HepG2 (cell line): ENCODE results near the gene ELFN1. TPM values are rescaled to one million over a fixed set of nuclear protein-coding genes. Genes with fewer than 3 reads are reported as not detected.

Experiments
- ATAC-seq: fragments of 200-7000 bp; cut with Tn5 transposase; 3 replicates; pipeline ENCODE4 v1.9.1; 2020; ENCODE audit warnings: mild to moderate bottlenecking, moderate library complexity
- BruUV-seq: library from RNA; stranded (reverse); fragments of 400-500 nt; replicated peaks from 2 replicates; lab custom pipeline; 2021; lab: Mats Ljungman, UMichigan
- CTCF ChIA-PET: fragments of 300-600 bp; formaldehyde crosslinking; extraction: SDS; loops from one replicate; lab custom pipeline; 2021; ENCODE audit warnings: low total read pairs, inconsistent platforms, low intra/inter-chr PET ratio; lab: Yijun Ruan, JAX
- POLR2A ChIA-PET: fragments of 350-600 bp; sonication (Branson Sonifier 250); formaldehyde crosslinking; loops from one replicate; lab custom pipeline; 2020; ENCODE audit warnings: antibody characterized with exemption, inconsistent platforms; lab: Yijun Ruan, JAX
- DNase-seq: peaks from one replicate; pipeline ENCODE4 v3.0.0-alpha.2; 2015; ENCODE audit warnings: low spot score
- FAIRE-seq: peaks from 3 replicates; lab custom pipeline; 2011; peaks lifted over from hg19 to GRCh38; lab: Jason Lieb, UNC
- H2AFZ ChIP-seq: one replicate; pipeline ENCODE4 v1.6.1; 2011; ENCODE audit warnings: low read length, inconsistent platforms
- H3K27ac ChIP-seq: fragments of 300-600 bp; 3 replicates; pipeline ENCODE4 v1.8.0; 2011; ENCODE audit warnings: mixed run types, mild to moderate bottlenecking, mixed read lengths, low read length, inconsistent platforms; ENCODE audit not compliant: insufficient read depth; ENCODE audit errors: extremely low read length
- H3K27me3 ChIP-seq, 2 experiments: fragments of 200-600 bp in 1 of 2; 2 replicates in 1 of 2; 3 replicates in 1 of 2; pipeline versions ENCODE4 v1.6.0 to v1.8.0; 2011; ENCODE audit warnings: low read length in 2 of 2, mild to moderate bottlenecking in 2 of 2, moderate library complexity in 2 of 2, inconsistent platforms in 1 of 2; ENCODE audit not compliant: insufficient read depth in 2 of 2, control insufficient read depth in 1 of 2
- H3K36me3 ChIP-seq, 2 experiments: fragments of 200-600 bp in 1 of 2; replicated peaks in 1 of 2; 2 replicates in 1 of 2; 3 replicates in 1 of 2; pipeline versions ENCODE4 v1.5.1 to v1.8.0; 2011; ENCODE audit warnings: low read length in 2 of 2, inconsistent platforms in 1 of 2; ENCODE audit not compliant: insufficient read depth in 2 of 2, control insufficient read depth in 1 of 2
- H3K4me1 ChIP-seq: 2 replicates; pipeline ENCODE4 v1.5.1; 2012; ENCODE audit warnings: low read length, inconsistent platforms; ENCODE audit not compliant: insufficient read depth
- H3K4me2 ChIP-seq: 2 replicates; pipeline ENCODE4 v1.6.0; 2011; ENCODE audit warnings: low read depth, low read length, inconsistent platforms
- H3K4me3 ChIP-seq, 3 experiments: fragments of 200-600 bp in 1 of 3; sonication (generic), shearing (Covaris generic) in 1 of 3; replicated peaks in 1 of 3; 2 replicates each; pipeline ENCODE4 v1.5.1; 2011 to 2016; ENCODE audit warnings: low read length in 3 of 3, inconsistent platforms in 2 of 3, low read depth in 2 of 3, mild to moderate bottlenecking in 2 of 3, control low read depth in 1 of 3, mixed read lengths in 1 of 3; ENCODE audit not compliant: insufficient read depth in 1 of 3
- H3K79me2 ChIP-seq: one replicate; pipeline ENCODE4 v1.6.1; 2011; ENCODE audit warnings: low read length, inconsistent platforms; ENCODE audit not compliant: insufficient read depth
- H3K9ac ChIP-seq: 2 replicates; pipeline ENCODE4 v1.6.0; 2011; ENCODE audit warnings: mild to moderate bottlenecking, low read depth, low read length, inconsistent platforms; ENCODE audit not compliant: insufficient read depth
- H3K9me3 ChIP-seq: 2 replicates; pipeline ENCODE4 v1.5.1; 2012; ENCODE audit warnings: mild to moderate bottlenecking, low read length
- H4K20me1 ChIP-seq: 2 replicates; pipeline ENCODE4 v1.6.0; 2011; ENCODE audit warnings: inconsistent platforms, mild to moderate bottlenecking, low read length, moderate library complexity; ENCODE audit not compliant: insufficient read depth
- CREB3 ChIP-seq: sonication (generic); formaldehyde crosslinking; IDR thresholded peaks from 2 replicates; pipeline ENCODE4 v1.5.0; 2020; ENCODE audit warnings: missing genetic modification reagents
- GFI1 ChIP-seq: sonication (generic); formaldehyde crosslinking; IDR thresholded peaks from 2 replicates; pipeline ENCODE4 v1.5.0; 2020; ENCODE audit warnings: missing genetic modification reagents, mild to moderate bottlenecking, borderline replicate concordance
- HDAC6 ChIP-seq: fragments of 200-600 bp; sonication (generic); IDR thresholded peaks from 2 replicates; pipeline ENCODE4 v1.7.0; 2017; ENCODE audit warnings: mild to moderate bottlenecking, antibody characterized with exemption, low read length, low read depth
- MED1 ChIP-seq: sonication (generic); formaldehyde crosslinking; IDR thresholded peaks from 2 replicates; pipeline ENCODE4 v1.4.0; 2020; ENCODE audit warnings: missing genetic modification reagents
- PCBP1 ChIP-seq: fragments of 200-400 bp; formaldehyde crosslinking; IDR thresholded peaks from 2 replicates; pipeline ENCODE4 v1.6.1; 2017; ENCODE audit warnings: mild to moderate bottlenecking, low read depth, low read length, borderline replicate concordance
- RBFOX2 ChIP-seq: fragments of 200-400 bp; formaldehyde crosslinking; IDR thresholded peaks from 2 replicates; pipeline ENCODE4 v1.6.1; 2017; ENCODE audit warnings: low read depth, mild to moderate bottlenecking, low read length
- SOX6 ChIP-seq, 2 experiments: fragments of 450-650 bp in 1 of 2; sonication (generic) in 1 of 2; formaldehyde crosslinking in 1 of 2; IDR thresholded peaks; 2 replicates each; pipeline versions ENCODE4 v1.4.0 to v1.6.1; 2017 to 2020; ENCODE audit warnings: antibody characterized with exemption in 1 of 2, mild to moderate bottlenecking in 1 of 2, missing genetic modification reagents in 1 of 2
- ZKSCAN1 ChIP-seq: fragments of 150-350 bp; IDR thresholded peaks from 2 replicates; pipeline ENCODE4 v1.6.1; 2014; ENCODE audit warnings: low read length
- ZNF253 ChIP-seq: sonication (generic); formaldehyde crosslinking; IDR thresholded peaks from 2 replicates; pipeline ENCODE4 v1.8.0; 2022; ENCODE audit warnings: mild to moderate bottlenecking, missing genetic modification reagents, borderline replicate concordance
- ZNF558 ChIP-seq: sonication (generic); formaldehyde crosslinking; IDR thresholded peaks from 2 replicates; pipeline ENCODE4 v1.9.0; 2022; ENCODE audit warnings: mild to moderate bottlenecking, missing genetic modification reagents, borderline replicate concordance
- ZNF646 ChIP-seq: sonication (generic); formaldehyde crosslinking; IDR thresholded peaks from 2 replicates; pipeline ENCODE4 v1.9.0; 2021; ENCODE audit warnings: mild to moderate bottlenecking, missing genetic modification reagents
- ZNF816 ChIP-seq: sonication (generic); formaldehyde crosslinking; IDR thresholded peaks from 2 replicates; pipeline ENCODE4 v1.8.0; 2022; ENCODE audit warnings: missing genetic modification reagents, mild to moderate bottlenecking, borderline replicate concordance
- WGBS: methylation state at CpG from one replicate; pipeline ENCODE4 v1.1.6; 2017; ENCODE audit warnings: low lambda C conversion rate; 5-methylcytosine and 5-hydroxymethylcytosine counted together
- in situ Hi-C: cut with HindIII; loops from 2 replicates; pipeline ENCODE4 v1.10.0; 2017; ENCODE audit warnings: low pct_unique_long_range_greater_than_20kb; ENCODE audit not compliant: extremely low pct_ligation_motif_present
- intact Hi-C: fragments of 100-400 bp; cut with micrococcal nuclease; formaldehyde crosslinking; loops from one replicate; pipeline ENCODE4 v1.10.0; 2022; ENCODE audit not compliant: unreplicated experiment
- polyA plus RNA-seq, 8 experiments: library from polyadenylated mRNA; depleted of rRNA in 3 of 8; stranded (reverse) in 7 of 8; unstranded in 1 of 8; fragments of >200 nt; fragmentation: Illumina TruSeq in 4 of 8; extraction: Trizol in 4 of 8; gene quantifications; 2 replicates each; pipeline versions ENCODE4 v1.2.1 to v1.2.3, GENCODE V29; 2011 to 2016; ENCODE audit warnings: low read depth in 4 of 8, missing spikeins in 1 of 8, mixed read lengths in 1 of 8; ENCODE audit not compliant: insufficient read depth in 1 of 8
- total RNA-seq, 5 experiments: library from RNA; depleted of rRNA; stranded (reverse); fragments of >200 nt; fragmentation: Illumina TruSeq; extraction: Trizol; gene quantifications; 2 replicates each; pipeline ENCODE4 v1.2.3, GENCODE V29; 2016; ENCODE audit warnings: low read depth in 1 of 5
- TF ChIP-seq, protein P1 (sequence below): sonication (generic); formaldehyde crosslinking; IDR thresholded peaks from 2 replicates; pipeline ENCODE4 v1.5.0; 2020; ENCODE audit warnings: missing genetic modification reagents, mild to moderate bottlenecking, borderline replicate concordance

The ELFN1 gene
- total and polyA plus RNA-seq, 2 of the 13 experiments (the other 11 are each of a cell fraction or from before 2014, with no cell fraction given), result 0.13 to 0.18 TPM

- intact Hi-C loops (no loop called here), in situ Hi-C loops (no loop called here)
- Histone ChIP-seq H3K9me3 (no peaks in the 10 kb centered on the region), H3K36me3 (no peaks in the 10 kb centered on the region), H3K4me3 (no peak overlapping the region), H2AFZ (no peak overlapping the region), H3K9ac (no peak overlapping the region), H3K4me2 (no peak overlapping the region), H3K4me1 (peaks cover 20% of the 10 kb centered on the region), H3K27me3 (peaks cover 5 to 21% of the 10 kb centered on the region in 2 experiments; a peak in 4 of 5 replicates), H3K27ac (no peak overlapping the region), H3K79me2 (no peaks in the 10 kb centered on the region), H4K20me1 (no peaks in the 10 kb centered on the region)
- DNase-seq, result no peak
- FAIRE-seq, result no peak
- 79% methylated on average over 24 of the region's 32 CpGs for WGBS
- POLR2A ChIA-PET, result no interaction called here
- ATAC-seq, result no peak
- BruUV-seq, result no TSS peak
- CTCF ChIA-PET, result no interaction called here
- TF ChIP-seq CREB3 (CRISPR knock-in tag) (no peak), HDAC6 (no peak), ZKSCAN1 (no peak), ZNF646 (CRISPR knock-in tag) (no peak), MED1 (no peak), ZNF558 (CRISPR knock-in tag) (no peak), ZNF253 (CRISPR knock-in tag) (no peak), ZNF816 (CRISPR knock-in tag) (no peak), SOX6 (IDR thresholded peaks at IDR 0.05) (no peak), SOX6 (CRISPR knock-in tag; IDR thresholded peaks at IDR 0.05) (no peak), GFI1 (CRISPR knock-in tag) (no peak), PCBP1 (no peak), RBFOX2 (no peak)
- TF ChIP-seq, protein P1, sequence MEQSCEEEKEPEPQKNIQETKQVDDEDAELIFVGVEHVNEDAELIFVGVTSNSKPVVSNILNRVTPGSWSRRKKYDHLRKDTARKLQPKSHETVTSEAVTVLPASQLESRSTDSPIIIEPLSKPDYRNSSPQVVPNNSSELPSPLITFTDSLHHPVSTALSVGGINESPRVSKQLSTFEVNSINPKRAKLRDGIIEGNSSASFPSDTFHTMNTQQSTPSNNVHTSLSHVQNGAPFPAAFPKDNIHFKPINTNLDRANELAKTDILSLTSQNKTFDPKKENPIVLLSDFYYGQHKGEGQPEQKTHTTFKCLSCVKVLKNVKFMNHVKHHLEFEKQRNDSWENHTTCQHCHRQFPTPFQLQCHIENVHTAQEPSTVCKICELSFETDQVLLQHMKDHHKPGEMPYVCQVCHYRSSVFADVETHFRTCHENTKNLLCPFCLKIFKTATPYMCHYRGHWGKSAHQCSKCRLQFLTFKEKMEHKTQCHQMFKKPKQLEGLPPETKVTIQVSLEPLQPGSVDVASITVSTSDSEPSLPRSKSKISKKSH (CRISPR knock-in tag), result no peak
Measured at GRCh38 chr7:1654738-1655475, 15.2 kb upstream of the ELFN1 start.
